HG03045 (cell line): ENCODE measurements around the gene ENPP5.
"Not testable (repeated sequence)": the region's sequence is repeated elsewhere in the genome, so short reads cannot be mapped to it uniquely, and the experiment has no call there.

ENCODE experiments used
- ATAC-seq: cut with Tn5 transposase; IDR thresholded peaks from one replicate; pipeline ENCODE4 v1.9.1; 2021; ENCODE audit warnings: mild to moderate bottlenecking, moderate library complexity; ENCODE audit not compliant: unreplicated experiment

The ENPP5 gene

GRCh38 chr6:46175976-46176375 is 5.2 kb upstream of the ENPP5 start:
- peak; percentile 40 for ATAC-seq

GRCh38 chr6:46175446-46175845 is 4.7 kb upstream of the ENPP5 start:
- ATAC-seq = peak; percentile 67

- ATAC-seq = no peak
Measured at GRCh38 chr6:46174904-46175303, 4.1 kb upstream of the ENPP5 start.

GRCh38 chr6:46172176-46172575 is 1.4 kb upstream of the ENPP5 start:
- no peak for ATAC-seq

GRCh38 chr6:46160102-46160501 is 10.7 kb downstream of the ENPP5 start:
- no peak for ATAC-seq

- ATAC-seq = no peak
Measured at GRCh38 chr6:46159229-46159628, 11.6 kb downstream of the ENPP5 start.

- ATAC-seq = no peak
Measured at GRCh38 chr6:46156701-46157100, 14.1 kb downstream of the ENPP5 start.

GRCh38 chr6:46149066-46149465 is 21.7 kb downstream of the ENPP5 start:
- ATAC-seq = not testable (repeated sequence)

GRCh38 chr6:46144270-46144669 is 26.5 kb downstream of the ENPP5 start:
- ATAC-seq = no peak

- ATAC-seq = peak; percentile 72
Measured at GRCh38 chr6:46138281-46138680, 32.5 kb downstream of the ENPP5 start.

- no peak for ATAC-seq
Measured at GRCh38 chr6:46137387-46137786, 33.4 kb downstream of the ENPP5 start.

GRCh38 chr6:46136831-46137230 is 33.9 kb downstream of the ENPP5 start:
- ATAC-seq = no peak

GRCh38 chr6:46135176-46135575 is 35.6 kb downstream of the ENPP5 start:
- ATAC-seq = no peak

- no peak for ATAC-seq
Measured at GRCh38 chr6:46134216-46134615, 36.6 kb downstream of the ENPP5 start.

GRCh38 chr6:46131291-46131690 is 39.5 kb downstream of the ENPP5 start:
- not testable (repeated sequence) for ATAC-seq

GRCh38 chr6:46130666-46131065 is 40.1 kb downstream of the ENPP5 start:
- ATAC-seq = no peak

- peak; percentile 98 for ATAC-seq
Measured at GRCh38 chr6:46129629-46130511, 40.9 kb downstream of the ENPP5 start, which contains the start of gene ENPP4. Gene ENPP4 (plus strand): TSS chr6:46129989. CDS start chr6:46139584, 9,595 bp downstream.

- peak; percentile 14 for ATAC-seq
Measured at GRCh38 chr6:46129291-46129628, 41.5 kb downstream of the ENPP5 start.

GRCh38 chr6:46128476-46128875 is 42.3 kb downstream of the ENPP5 start:
- ATAC-seq = no peak

GRCh38 chr6:46119679-46120078 is 51.1 kb downstream of the ENPP5 start:
- ATAC-seq = not testable (repeated sequence)

- ATAC-seq = no peak
Measured at GRCh38 chr6:46118836-46119235, 51.9 kb downstream of the ENPP5 start.

GRCh38 chr6:46118157-46118556 is 52.6 kb downstream of the ENPP5 start:
- no peak for ATAC-seq

GRCh38 chr6:46116289-46116688 is 54.5 kb downstream of the ENPP5 start:
- no peak for ATAC-seq
